HepG2 (cell line): Measurements from ENCODE around the gene TSEN54. TPM values are rescaled to one million over a fixed set of nuclear protein-coding genes. Genes with fewer than 3 reads are reported as not detected.

ENCODE experiments used
- ATF7 ChIP-seq, 2 experiments: fragments of 450-650 bp in 1 of 2; sonication (generic) in 1 of 2; formaldehyde crosslinking in 1 of 2; IDR thresholded peaks; 2 replicates each; pipeline versions ENCODE4 v1.4.0 to v1.6.1; 2016 to 2020; ENCODE audit warnings: antibody characterized with exemption in 1 of 2, mild to moderate bottlenecking in 1 of 2, missing genetic modification reagents in 1 of 2
- FOXJ3 ChIP-seq: sonication (generic); formaldehyde crosslinking; IDR thresholded peaks from 2 replicates; pipeline ENCODE4 v1.4.0; 2020; ENCODE audit warnings: missing genetic modification reagents, mild to moderate bottlenecking, borderline replicate concordance
- HMGA1 ChIP-seq: sonication (generic); formaldehyde crosslinking; conservative IDR thresholded peaks from 2 replicates; pipeline ENCODE4 v1.4.0; 2020; ENCODE audit warnings: missing genetic modification reagents
- HNRNPLL ChIP-seq: fragments of 200-400 bp; formaldehyde crosslinking; IDR thresholded peaks from 2 replicates; pipeline ENCODE4 v1.6.1; 2017; ENCODE audit warnings: mild to moderate bottlenecking, low read depth, low read length; ENCODE audit not compliant: poor library complexity, severe bottlenecking
- NKX3-1 ChIP-seq: sonication (generic); formaldehyde crosslinking; IDR thresholded peaks from 2 replicates; pipeline ENCODE4 v1.5.0; 2020; ENCODE audit warnings: missing genetic modification reagents
- PHB2 ChIP-seq: fragments of 450-650 bp; IDR thresholded peaks from 2 replicates; pipeline ENCODE4 v1.6.1; 2018; ENCODE audit not compliant: partially characterized antibody
- PRPF4 ChIP-seq: fragments of 200-400 bp; formaldehyde crosslinking; IDR thresholded peaks from 2 replicates; pipeline ENCODE4 v1.6.1; 2016; ENCODE audit warnings: low read length, low read depth; ENCODE audit not compliant: poor library complexity, severe bottlenecking
- THAP9 ChIP-seq: sonication (generic); formaldehyde crosslinking; IDR thresholded peaks from 2 replicates; pipeline ENCODE4; 2020; ENCODE audit warnings: missing genetic modification reagents, mild to moderate bottlenecking, borderline replicate concordance
- WIZ ChIP-seq: sonication (generic); formaldehyde crosslinking; IDR thresholded peaks from 2 replicates; pipeline ENCODE4 v1.5.1; 2020; ENCODE audit warnings: mild to moderate bottlenecking, missing genetic modification reagents
- ZFY ChIP-seq: sonication (generic); formaldehyde crosslinking; IDR thresholded peaks from 2 replicates; pipeline ENCODE4 v1.4.0; 2020; ENCODE audit warnings: missing genetic modification reagents
- ZMYM4 ChIP-seq: sonication (generic); formaldehyde crosslinking; IDR thresholded peaks from 2 replicates; pipeline ENCODE4 v1.8.1; 2023; ENCODE audit warnings: mild to moderate bottlenecking, missing genetic modification reagents
- ZNF343 ChIP-seq: sonication (generic); formaldehyde crosslinking; IDR thresholded peaks from 2 replicates; pipeline ENCODE4 v1.4.0; 2020; ENCODE audit warnings: mild to moderate bottlenecking, missing genetic modification reagents
- ZNF839 ChIP-seq: sonication (generic); formaldehyde crosslinking; IDR thresholded peaks from 2 replicates; pipeline ENCODE4 v1.4.0; 2020; ENCODE audit warnings: missing genetic modification reagents, mild to moderate bottlenecking, borderline replicate concordance
- polyA plus RNA-seq, 8 experiments: library from polyadenylated mRNA; depleted of rRNA in 3 of 8; stranded (reverse) in 7 of 8; unstranded in 1 of 8; fragments of >200 nt; fragmentation: Illumina TruSeq in 4 of 8; extraction: Trizol in 4 of 8; gene quantifications; 2 replicates each; pipeline versions ENCODE4 v1.2.1 to v1.2.3, GENCODE V29; 2011 to 2016; ENCODE audit warnings: low read depth in 4 of 8, missing spikeins in 1 of 8, mixed read lengths in 1 of 8; ENCODE audit not compliant: insufficient read depth in 1 of 8
- total RNA-seq, 5 experiments: library from RNA; depleted of rRNA; stranded (reverse); fragments of >200 nt; fragmentation: Illumina TruSeq; extraction: Trizol; gene quantifications; 2 replicates each; pipeline ENCODE4 v1.2.3, GENCODE V29; 2016; ENCODE audit warnings: low read depth in 1 of 5
- TF ChIP-seq, protein P1 (sequence below): IDR thresholded peaks from 2 replicates; pipeline ENCODE4 v1.6.1; 2016
- TF ChIP-seq, protein P2 (sequence below): sonication (generic); formaldehyde crosslinking; IDR thresholded peaks from 2 replicates; pipeline ENCODE4 v1.4.0; 2020; ENCODE audit warnings: mild to moderate bottlenecking, missing genetic modification reagents
- TF ChIP-seq, protein P3 (sequence below): sonication (generic); formaldehyde crosslinking; IDR thresholded peaks from 2 replicates; pipeline ENCODE4 v1.4.0; 2020; ENCODE audit warnings: missing genetic modification reagents
- TF ChIP-seq, protein P4 (sequence below): sonication (generic); formaldehyde crosslinking; IDR thresholded peaks from 2 replicates; pipeline ENCODE4 v1.9.0; 2022; ENCODE audit warnings: low read depth, missing genetic modification reagents

TSEN54 gene
- total and polyA plus RNA-seq, 2 of the 13 experiments (the other 11 are each of a cell fraction or from before 2014, with no cell fraction given) = 62.9 to 63.3 TPM

GRCh38 chr17:75515496-75516254 lies 653 bp upstream of the TSEN54 start, which contains the start of gene CASKIN2 (continued):
- TF ChIP-seq ZMYM4 (peak; percentile 39), ZNF839 (CRISPR knock-in tag) (peak; percentile 92), THAP9 (CRISPR knock-in tag) (peak; percentile 90), PHB2 (no peak), PRPF4 (no peak), HNRNPLL (peak; percentile 70), FOXJ3 (no peak), ATF7 (IDR thresholded peaks at IDR 0.05) (no peak), ATF7 (CRISPR knock-in tag; IDR thresholded peaks at IDR 0.05) (peak; percentile 71; the same call in 1 of the 2 replicates), ZNF343 (CRISPR knock-in tag) (peak; percentile 98), WIZ (peak; percentile 99), HMGA1 (no peak), NKX3-1 (CRISPR knock-in tag) (peak; percentile 81), ZFY (CRISPR knock-in tag) (peak; percentile 74; the same call in 1 of the 2 replicates)
- TF ChIP-seq, protein P1, sequence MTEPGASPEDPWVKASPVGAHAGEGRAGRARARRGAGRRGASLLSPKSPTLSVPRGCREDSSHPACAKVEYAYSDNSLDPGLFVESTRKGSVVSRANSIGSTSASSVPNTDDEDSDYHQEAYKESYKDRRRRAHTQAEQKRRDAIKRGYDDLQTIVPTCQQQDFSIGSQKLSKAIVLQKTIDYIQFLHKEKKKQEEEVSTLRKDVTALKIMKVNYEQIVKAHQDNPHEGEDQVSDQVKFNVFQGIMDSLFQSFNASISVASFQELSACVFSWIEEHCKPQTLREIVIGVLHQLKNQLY (CRISPR knock-in tag) = peak; percentile 74; the same call in 1 of the 2 replicates
- TF ChIP-seq, protein P2, sequence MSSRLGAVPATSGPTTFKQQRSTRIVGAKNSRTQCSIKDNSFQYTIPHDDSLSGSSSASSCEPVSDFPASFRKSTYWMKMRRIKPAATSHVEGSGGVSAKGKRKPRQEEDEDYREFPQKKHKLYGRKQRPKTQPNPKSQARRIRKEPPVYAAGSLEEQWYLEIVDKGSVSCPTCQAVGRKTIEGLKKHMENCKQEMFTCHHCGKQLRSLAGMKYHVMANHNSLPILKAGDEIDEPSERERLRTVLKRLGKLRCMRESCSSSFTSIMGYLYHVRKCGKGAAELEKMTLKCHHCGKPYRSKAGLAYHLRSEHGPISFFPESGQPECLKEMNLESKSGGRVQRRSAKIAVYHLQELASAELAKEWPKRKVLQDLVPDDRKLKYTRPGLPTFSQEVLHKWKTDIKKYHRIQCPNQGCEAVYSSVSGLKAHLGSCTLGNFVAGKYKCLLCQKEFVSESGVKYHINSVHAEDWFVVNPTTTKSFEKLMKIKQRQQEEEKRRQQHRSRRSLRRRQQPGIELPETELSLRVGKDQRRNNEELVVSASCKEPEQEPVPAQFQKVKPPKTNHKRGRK (CRISPR knock-in tag) = 0 out of 2 replicates have a peak, but pooled peaks have one; percentile 52
- TF ChIP-seq, protein P3, sequence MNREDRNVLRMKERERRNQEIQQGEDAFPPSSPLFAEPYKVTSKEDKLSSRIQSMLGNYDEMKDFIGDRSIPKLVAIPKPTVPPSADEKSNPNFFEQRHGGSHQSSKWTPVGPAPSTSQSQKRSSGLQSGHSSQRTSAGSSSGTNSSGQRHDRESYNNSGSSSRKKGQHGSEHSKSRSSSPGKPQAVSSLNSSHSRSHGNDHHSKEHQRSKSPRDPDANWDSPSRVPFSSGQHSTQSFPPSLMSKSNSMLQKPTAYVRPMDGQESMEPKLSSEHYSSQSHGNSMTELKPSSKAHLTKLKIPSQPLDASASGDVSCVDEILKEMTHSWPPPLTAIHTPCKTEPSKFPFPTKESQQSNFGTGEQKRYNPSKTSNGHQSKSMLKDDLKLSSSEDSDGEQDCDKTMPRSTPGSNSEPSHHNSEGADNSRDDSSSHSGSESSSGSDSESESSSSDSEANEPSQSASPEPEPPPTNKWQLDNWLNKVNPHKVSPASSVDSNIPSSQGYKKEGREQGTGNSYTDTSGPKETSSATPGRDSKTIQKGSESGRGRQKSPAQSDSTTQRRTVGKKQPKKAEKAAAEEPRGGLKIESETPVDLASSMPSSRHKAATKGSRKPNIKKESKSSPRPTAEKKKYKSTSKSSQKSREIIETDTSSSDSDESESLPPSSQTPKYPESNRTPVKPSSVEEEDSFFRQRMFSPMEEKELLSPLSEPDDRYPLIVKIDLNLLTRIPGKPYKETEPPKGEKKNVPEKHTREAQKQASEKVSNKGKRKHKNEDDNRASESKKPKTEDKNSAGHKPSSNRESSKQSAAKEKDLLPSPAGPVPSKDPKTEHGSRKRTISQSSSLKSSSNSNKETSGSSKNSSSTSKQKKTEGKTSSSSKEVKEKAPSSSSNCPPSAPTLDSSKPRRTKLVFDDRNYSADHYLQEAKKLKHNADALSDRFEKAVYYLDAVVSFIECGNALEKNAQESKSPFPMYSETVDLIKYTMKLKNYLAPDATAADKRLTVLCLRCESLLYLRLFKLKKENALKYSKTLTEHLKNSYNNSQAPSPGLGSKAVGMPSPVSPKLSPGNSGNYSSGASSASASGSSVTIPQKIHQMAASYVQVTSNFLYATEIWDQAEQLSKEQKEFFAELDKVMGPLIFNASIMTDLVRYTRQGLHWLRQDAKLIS (CRISPR knock-in tag) = no peak; the same call in 1 of the 2 replicates
- TF ChIP-seq, protein P4, sequence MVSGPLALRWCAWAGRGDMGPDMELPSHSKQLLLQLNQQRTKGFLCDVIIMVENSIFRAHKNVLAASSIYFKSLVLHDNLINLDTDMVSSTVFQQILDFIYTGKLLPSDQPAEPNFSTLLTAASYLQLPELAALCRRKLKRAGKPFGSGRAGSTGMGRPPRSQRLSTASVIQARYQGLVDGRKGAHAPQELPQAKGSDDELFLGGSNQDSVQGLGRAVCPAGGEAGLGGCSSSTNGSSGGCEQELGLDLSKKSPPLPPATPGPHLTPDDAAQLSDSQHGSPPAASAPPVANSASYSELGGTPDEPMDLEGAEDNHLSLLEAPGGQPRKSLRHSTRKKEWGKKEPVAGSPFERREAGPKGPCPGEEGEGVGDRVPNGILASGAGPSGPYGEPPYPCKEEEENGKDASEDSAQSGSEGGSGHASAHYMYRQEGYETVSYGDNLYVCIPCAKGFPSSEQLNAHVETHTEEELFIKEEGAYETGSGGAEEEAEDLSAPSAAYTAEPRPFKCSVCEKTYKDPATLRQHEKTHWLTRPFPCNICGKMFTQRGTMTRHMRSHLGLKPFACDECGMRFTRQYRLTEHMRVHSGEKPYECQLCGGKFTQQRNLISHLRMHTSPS (CRISPR knock-in tag) = peak; percentile 81
